Mesothelial cell of epicardium (in vitro differentiated cells): ENCODE measurements around the gene SYCE1. TPM values are rescaled to one million over a fixed set of nuclear protein-coding genes. Genes with fewer than 3 reads are reported as not detected.
"Not testable (repeated sequence)": the region's sequence is repeated elsewhere in the genome, so short reads cannot be mapped to it uniquely, and the experiment has no call there.

Experiments
- DNase-seq, 2 experiments: peaks; one replicate each; pipeline ENCODE4 v3.0.0; 2021; ENCODE audit warnings: low spot score in 2 of 2; ENCODE audit not compliant: unreplicated experiment in 2 of 2
- H3K27ac Mint-ChIP-seq: 2 replicates; pipeline ENCODE4 v1.8.0; 2021; ENCODE audit warnings: mixed read lengths
- H3K27me3 Mint-ChIP-seq: 2 replicates; pipeline ENCODE4 v1.8.0; 2021; ENCODE audit warnings: low read depth, mixed read lengths
- H3K36me3 Mint-ChIP-seq: 2 replicates; pipeline ENCODE4 v1.8.0; 2021; ENCODE audit warnings: mixed read lengths
- H3K4me1 Mint-ChIP-seq: 2 replicates; pipeline ENCODE4 v1.8.0; 2021; ENCODE audit warnings: mixed read lengths
- H3K4me3 Mint-ChIP-seq: 2 replicates; pipeline ENCODE4 v1.8.0; 2021; ENCODE audit warnings: mild to moderate bottlenecking, moderate library complexity, mixed read lengths
- H3K9me3 Mint-ChIP-seq: 2 replicates; pipeline ENCODE4 v1.8.0; 2021; ENCODE audit warnings: mixed read lengths
- CTCF ChIP-seq: fragments of 200-600 bp; sonication (generic); IDR thresholded peaks from one replicate; pipeline ENCODE4 v1.5.0; 2021; ENCODE audit warnings: antibody characterized with exemption; ENCODE audit not compliant: unreplicated experiment
- total RNA-seq: library from RNA; stranded (reverse); gene quantifications from 3 replicates; pipeline ENCODE4 v1.2.1, GENCODE V29; 2021

The SYCE1 gene
- total RNA-seq: not detected in 3 replicates

- Mint-ChIP-seq H3K27ac (no peak within 1 kb of the TSS), H3K9me3 (peaks cover 27% of the 10 kb centered on the region), H3K36me3 (no peaks in the 10 kb centered on the region), H3K4me1 (no peaks in the 10 kb centered on the region), H3K27me3 (no peaks in the 10 kb centered on the region), H3K4me3 (no peak within 1 kb of the TSS)
- no peak for DNase-seq
- no peak for TF ChIP-seq CTCF
Observed at GRCh38 chr10:133565441-133566294, at the start of gene SYCE1. Gene SYCE1, minus strand, starts transcription at chr10:133565583. Its CDS starts 54 bp downstream, at chr10:133565529.

GRCh38 chr10:133614830-133615580 is 49.6 kb upstream of the SYCE1 start:
- peaks cover 72% of the 10 kb centered on the region for H3K9me3 Mint-ChIP-seq
- H3K4me1 Mint-ChIP-seq: no peaks in the 10 kb centered on the region
- TF ChIP-seq CTCF: no peak
- peaks cover 7% of the 10 kb centered on the region for H3K36me3 Mint-ChIP-seq
- no peak overlapping the region for H3K27ac Mint-ChIP-seq
- H3K4me3 Mint-ChIP-seq: no peak overlapping the region
- H3K27me3 Mint-ChIP-seq: no peaks in the 10 kb centered on the region
- DNase-seq: no peak

- DNase-seq: no peak
- TF ChIP-seq CTCF: no peak
- Mint-ChIP-seq H3K27ac (no peak overlapping the region), H3K4me3 (no peak overlapping the region), H3K36me3 (peaks cover 7% of the 10 kb centered on the region), H3K4me1 (no peaks in the 10 kb centered on the region), H3K9me3 (peaks cover 73% of the 10 kb centered on the region), H3K27me3 (no peaks in the 10 kb centered on the region)
Observed at GRCh38 chr10:133613699-133614098, 48.3 kb upstream of the SYCE1 start.

- Mint-ChIP-seq H3K36me3 (peaks cover 7% of the 10 kb centered on the region), H3K4me3 (no peak overlapping the region), H3K27me3 (no peaks in the 10 kb centered on the region), H3K4me1 (no peaks in the 10 kb centered on the region), H3K27ac (no peak overlapping the region), H3K9me3 (peaks cover 80% of the 10 kb centered on the region)
- no peak for TF ChIP-seq CTCF
- no peak for DNase-seq
Observed at GRCh38 chr10:133611079-133611478, 45.7 kb upstream of the SYCE1 start.

- H3K4me1 Mint-ChIP-seq: no peaks in the 10 kb centered on the region
- no peak overlapping the region for H3K27ac Mint-ChIP-seq
- H3K36me3 Mint-ChIP-seq: peaks cover 7% of the 10 kb centered on the region
- no peak for TF ChIP-seq CTCF
- H3K9me3 Mint-ChIP-seq: peaks cover 77% of the 10 kb centered on the region
- DNase-seq: no peak
- H3K4me3 Mint-ChIP-seq: no peak overlapping the region
- no peaks in the 10 kb centered on the region for H3K27me3 Mint-ChIP-seq
Observed at GRCh38 chr10:133608855-133609254, 43.5 kb upstream of the SYCE1 start.

GRCh38 chr10:133603434-133603833 is 38.1 kb upstream of the SYCE1 start:
- H3K9me3 Mint-ChIP-seq: peaks cover 80% of the 10 kb centered on the region
- DNase-seq, H3K27ac Mint-ChIP-seq, H3K4me1 Mint-ChIP-seq, H3K27me3 Mint-ChIP-seq, H3K4me3 Mint-ChIP-seq, H3K36me3 Mint-ChIP-seq: not testable (repeated sequence)
